GM21390 (cell line): ENCODE results near the gene MARCHF10.
"Not testable (repeated sequence)": the region's sequence is repeated elsewhere in the genome, so short reads cannot be mapped to it uniquely, and the experiment has no call there.

Experiments used
- ATAC-seq: cut with Tn5 transposase; IDR thresholded peaks from one replicate; pipeline ENCODE4 v1.9.1; 2021; ENCODE audit not compliant: unreplicated experiment

The MARCHF10 gene

GRCh38 chr17:62807812-62808575, at the start of gene MARCHF10:
Gene MARCHF10 (minus strand): TSS chr17:62808314. CDS start chr17:62801735, 6,579 bp downstream.
- ATAC-seq = no peak

- no peak for ATAC-seq
Observed at GRCh38 chr17:62857526-62857925, 49.4 kb upstream of the MARCHF10 start.

GRCh38 chr17:62856594-62856993, 48.5 kb upstream of the MARCHF10 start:
- no peak for ATAC-seq

- ATAC-seq = no peak
Observed at GRCh38 chr17:62855156-62855555, 47.0 kb upstream of the MARCHF10 start.

GRCh38 chr17:62854098-62854680, 46.1 kb upstream of the MARCHF10 start:
- no peak for ATAC-seq

GRCh38 chr17:62852195-62852594, 44.1 kb upstream of the MARCHF10 start:
- ATAC-seq = no peak

GRCh38 chr17:62849591-62850415, 41.7 kb upstream of the MARCHF10 start:
- ATAC-seq = not testable (repeated sequence)

GRCh38 chr17:62848334-62848733, 40.2 kb upstream of the MARCHF10 start:
- no peak for ATAC-seq

- ATAC-seq = no peak
Observed at GRCh38 chr17:62847426-62847825, 39.3 kb upstream of the MARCHF10 start.

GRCh38 chr17:62840871-62841270, 32.8 kb upstream of the MARCHF10 start:
- no peak for ATAC-seq

GRCh38 chr17:62833816-62834215, 25.7 kb upstream of the MARCHF10 start:
- ATAC-seq = not testable (repeated sequence)

GRCh38 chr17:62832405-62832804, 24.3 kb upstream of the MARCHF10 start:
- ATAC-seq = no peak

- ATAC-seq = not testable (repeated sequence)
Observed at GRCh38 chr17:62831066-62831465, 23.0 kb upstream of the MARCHF10 start.

GRCh38 chr17:62827746-62828485, 19.8 kb upstream of the MARCHF10 start:
- ATAC-seq = no peak

GRCh38 chr17:62826956-62827355, 18.8 kb upstream of the MARCHF10 start:
- no peak for ATAC-seq

GRCh38 chr17:62825182-62825581, 17.1 kb upstream of the MARCHF10 start:
- ATAC-seq = no peak

- no peak for ATAC-seq
Observed at GRCh38 chr17:62824290-62825131, 16.4 kb upstream of the MARCHF10 start.

- ATAC-seq = no peak
Observed at GRCh38 chr17:62823111-62823893, 15.2 kb upstream of the MARCHF10 start.
